ENCODE data around the gene AFM.

The AFM gene

GRCh38 chr4:73481358-73481757, at the start of gene AFM:
AFM (plus strand) TSS chr4:73481745; CDS start chr4:73481776, 31 bp downstream.
- no peak within 1 kb of the TSS for H3K4me3 ChIP-seq
- TF ChIP-seq Cebpa-rat (IDR thresholded peaks at IDR 0.05): no peak
- no peaks in the 10 kb centered on the region for H4K20me1 ChIP-seq
- H3K27me3 ChIP-seq: no peaks in the 10 kb centered on the region
- H3K36me3 ChIP-seq: no peaks in the 10 kb centered on the region
- H3K9me3 ChIP-seq: no peaks in the 10 kb centered on the region
- H3K9ac ChIP-seq: no peak within 1 kb of the TSS
- H3K27ac ChIP-seq: no peak within 1 kb of the TSS
- H3K4me2 ChIP-seq: no peak within 1 kb of the TSS
- no peaks in the 10 kb centered on the region for H3K4me1 ChIP-seq

- TF ChIP-seq Cebpa-rat (IDR thresholded peaks at IDR 0.05): no peak
- Histone ChIP-seq H3K4me3 (no peak overlapping the region), H3K4me2 (no peak overlapping the region), H3K9me3 (no peaks in the 10 kb centered on the region), H3K27me3 (no peaks in the 10 kb centered on the region), H4K20me1 (no peaks in the 10 kb centered on the region), H3K4me1 (no peaks in the 10 kb centered on the region), H3K9ac (no peak overlapping the region), H3K27ac (no peak overlapping the region), H3K36me3 (no peaks in the 10 kb centered on the region)
Measured at GRCh38 chr4:73431813-73432168, 49.8 kb upstream of the AFM start.

GRCh38 chr4:73432169-73433000, 49.2 kb upstream of the AFM start:
- H3K4me1 ChIP-seq: no peaks in the 10 kb centered on the region
- H3K9ac ChIP-seq: no peak overlapping the region
- no peaks in the 10 kb centered on the region for H3K9me3 ChIP-seq
- H3K27me3 ChIP-seq: no peaks in the 10 kb centered on the region
- no peak overlapping the region for H3K4me3 ChIP-seq
- no peaks in the 10 kb centered on the region for H4K20me1 ChIP-seq
- H3K36me3 ChIP-seq: no peaks in the 10 kb centered on the region
- no peak overlapping the region for H3K27ac ChIP-seq
- no peak overlapping the region for H3K4me2 ChIP-seq
- no peak for TF ChIP-seq Cebpa-rat (IDR thresholded peaks at IDR 0.05)

- TF ChIP-seq Cebpa-rat (IDR thresholded peaks at IDR 0.05): no peak
- Histone ChIP-seq H3K27ac (no peak overlapping the region), H3K9ac (no peak overlapping the region), H3K27me3 (no peaks in the 10 kb centered on the region), H3K9me3 (no peaks in the 10 kb centered on the region), H3K4me1 (no peaks in the 10 kb centered on the region), H3K4me3 (no peak overlapping the region), H4K20me1 (no peaks in the 10 kb centered on the region), H3K36me3 (no peaks in the 10 kb centered on the region), H3K4me2 (no peak overlapping the region)
Measured at GRCh38 chr4:73433140-73433539, 48.4 kb upstream of the AFM start.

GRCh38 chr4:73434311-73434710, 47.2 kb upstream of the AFM start:
- no peak overlapping the region for H3K9ac ChIP-seq
- H3K9me3 ChIP-seq: no peaks in the 10 kb centered on the region
- H3K4me1 ChIP-seq: no peaks in the 10 kb centered on the region
- no peaks in the 10 kb centered on the region for H3K27me3 ChIP-seq
- H3K36me3 ChIP-seq: no peaks in the 10 kb centered on the region
- no peak for TF ChIP-seq Cebpa-rat (IDR thresholded peaks at IDR 0.05)
- no peak overlapping the region for H3K27ac ChIP-seq
- no peak overlapping the region for H3K4me2 ChIP-seq
- H3K4me3 ChIP-seq: no peak overlapping the region
- H4K20me1 ChIP-seq: no peaks in the 10 kb centered on the region

- Histone ChIP-seq H3K4me1 (no peaks in the 10 kb centered on the region), H3K27ac (no peak within 1 kb of the TSS), H3K4me3 (no peak within 1 kb of the TSS), H3K9ac (no peak within 1 kb of the TSS), H3K27me3 (no peaks in the 10 kb centered on the region), H4K20me1 (no peaks in the 10 kb centered on the region), H3K9me3 (no peaks in the 10 kb centered on the region), H3K4me2 (no peak within 1 kb of the TSS), H3K36me3 (no peaks in the 10 kb centered on the region)
- no peak for TF ChIP-seq Cebpa-rat (IDR thresholded peaks at IDR 0.05)
Measured at GRCh38 chr4:73435984-73436383, 45.6 kb upstream of the AFM start, which contains the start of gene AFP. AFP (plus strand) TSS chr4:73436221; CDS start chr4:73436263, 42 bp downstream.

GRCh38 chr4:73436674-73437557, 44.6 kb upstream of the AFM start:
- Histone ChIP-seq H3K4me3 (no peak overlapping the region), H3K9me3 (no peaks in the 10 kb centered on the region), H3K4me1 (no peaks in the 10 kb centered on the region), H3K27me3 (no peaks in the 10 kb centered on the region), H4K20me1 (no peaks in the 10 kb centered on the region), H3K9ac (no peak overlapping the region), H3K27ac (no peak overlapping the region), H3K4me2 (no peak overlapping the region), H3K36me3 (no peaks in the 10 kb centered on the region)
- TF ChIP-seq Cebpa-rat (IDR thresholded peaks at IDR 0.05): no peak

- Histone ChIP-seq H4K20me1 (no peaks in the 10 kb centered on the region), H3K4me2 (no peak overlapping the region), H3K4me1 (no peaks in the 10 kb centered on the region), H3K4me3 (no peak overlapping the region), H3K27me3 (no peaks in the 10 kb centered on the region), H3K36me3 (no peaks in the 10 kb centered on the region), H3K9me3 (no peaks in the 10 kb centered on the region), H3K27ac (no peak overlapping the region), H3K9ac (no peak overlapping the region)
- TF ChIP-seq Cebpa-rat (IDR thresholded peaks at IDR 0.05): no peak
Measured at GRCh38 chr4:73437558-73437956, 44.0 kb upstream of the AFM start.

- Histone ChIP-seq H3K4me3 (no peak overlapping the region), H3K9me3 (no peaks in the 10 kb centered on the region), H3K4me2 (no peak overlapping the region), H3K27ac (no peak overlapping the region), H3K9ac (no peak overlapping the region), H4K20me1 (no peaks in the 10 kb centered on the region), H3K4me1 (no peaks in the 10 kb centered on the region), H3K36me3 (no peaks in the 10 kb centered on the region), H3K27me3 (no peaks in the 10 kb centered on the region)
- no peak for TF ChIP-seq Cebpa-rat (IDR thresholded peaks at IDR 0.05)
Measured at GRCh38 chr4:73438048-73438447, 43.5 kb upstream of the AFM start.
